ENCODE measurements around the gene GPR162.

- TF ChIP-seq GATA2 (IDR thresholded peaks at IDR 0.05; ENCODE audit: low read depth, low read length) = no peak
- TF ChIP-seq GATA3 (IDR thresholded peaks at IDR 0.05; ENCODE audit: low read depth, low read length) = no peak
These were observed 10.9 kb upstream of the GPR162 start for GRCh38 chr12:6810758-6811157.

Data from SH-SY5Y (cell line).